ENCODE results near the gene DLEC1.

Gene DLEC1

DNA sequence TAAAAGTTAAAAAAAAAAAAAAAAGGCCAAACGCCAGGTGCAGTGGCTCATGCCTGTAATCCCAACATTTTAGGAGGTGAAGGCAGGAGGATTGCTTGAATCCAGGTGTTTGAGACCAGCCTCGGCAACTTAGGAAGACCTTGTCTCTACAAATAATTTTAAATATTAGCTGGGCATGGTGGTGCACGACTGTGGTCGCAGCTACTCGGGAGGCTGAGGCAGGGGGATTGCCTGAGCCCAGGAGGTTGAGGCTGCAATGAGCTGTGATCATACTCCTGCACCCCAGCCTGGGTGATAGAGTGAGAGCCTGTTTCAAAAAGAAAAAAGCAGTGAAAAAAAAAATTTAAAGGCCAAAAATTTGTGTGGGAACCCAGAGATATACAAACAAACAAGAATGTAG, 2.7 kb upstream of the DLEC1 start:
- H3K4me3 ChIP-seq (ENCODE audit: insufficient read depth, low read depth, low read length): no peak overlapping the region
- H3K4me1 ChIP-seq (ENCODE audit: control insufficient read depth, insufficient read depth, low read length): peaks cover 7% of the 10 kb centered on the region
- WGBS, 2 experiments: 93 to 95% methylated on average over 5 of the region's 5 CpGs
- no peaks in the 10 kb centered on the region for H3K9me3 ChIP-seq (ENCODE audit: control insufficient read depth, low read length)
- peaks cover 50% of the 10 kb centered on the region for H3K27me3 ChIP-seq (ENCODE audit: control insufficient read depth, insufficient read depth, low read length, poor library complexity, severe bottlenecking)
- H3K27ac ChIP-seq (ENCODE audit: insufficient read depth, low read depth, low read length, poor library complexity, severe bottlenecking): no peak overlapping the region
- no peaks in the 10 kb centered on the region for H3K36me3 ChIP-seq (ENCODE audit: control insufficient read depth, insufficient read depth, low read length)

DNA sequence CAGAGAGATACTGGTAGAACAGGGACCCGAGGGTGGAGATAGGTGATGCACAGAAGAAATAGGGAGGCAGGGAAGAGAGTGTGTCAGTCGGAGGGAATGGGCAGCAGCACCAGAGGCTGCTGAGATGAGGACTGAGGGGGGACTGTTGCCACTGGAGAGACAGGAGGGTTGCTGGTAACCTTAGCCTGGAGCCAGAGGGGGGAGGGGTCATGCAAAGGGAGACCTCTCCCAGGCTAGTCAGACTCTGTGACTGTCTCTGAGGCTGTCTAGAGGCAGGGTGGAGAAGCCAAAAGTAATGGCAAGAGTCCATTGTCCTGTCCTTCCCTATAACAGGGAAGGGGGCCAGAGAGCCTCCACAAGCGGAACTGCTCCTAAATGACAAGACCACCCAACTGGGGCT, 2.1 kb upstream of the DLEC1 start:
- Histone ChIP-seq H3K4me1 (ENCODE audit: control insufficient read depth, insufficient read depth, low read length) (peaks cover 7% of the 10 kb centered on the region), H3K36me3 (ENCODE audit: control insufficient read depth, insufficient read depth, low read length) (no peaks in the 10 kb centered on the region), H3K4me3 (ENCODE audit: insufficient read depth, low read depth, low read length) (no peak overlapping the region), H3K27ac (ENCODE audit: insufficient read depth, low read depth, low read length, poor library complexity, severe bottlenecking) (no peak overlapping the region), H3K27me3 (ENCODE audit: control insufficient read depth, insufficient read depth, low read length, poor library complexity, severe bottlenecking) (peaks cover 45% of the 10 kb centered on the region), H3K9me3 (ENCODE audit: control insufficient read depth, low read length) (no peaks in the 10 kb centered on the region)
- 84 to 87% methylated on average over 3 of the region's 3 CpGs for WGBS, 2 experiments

DNA sequence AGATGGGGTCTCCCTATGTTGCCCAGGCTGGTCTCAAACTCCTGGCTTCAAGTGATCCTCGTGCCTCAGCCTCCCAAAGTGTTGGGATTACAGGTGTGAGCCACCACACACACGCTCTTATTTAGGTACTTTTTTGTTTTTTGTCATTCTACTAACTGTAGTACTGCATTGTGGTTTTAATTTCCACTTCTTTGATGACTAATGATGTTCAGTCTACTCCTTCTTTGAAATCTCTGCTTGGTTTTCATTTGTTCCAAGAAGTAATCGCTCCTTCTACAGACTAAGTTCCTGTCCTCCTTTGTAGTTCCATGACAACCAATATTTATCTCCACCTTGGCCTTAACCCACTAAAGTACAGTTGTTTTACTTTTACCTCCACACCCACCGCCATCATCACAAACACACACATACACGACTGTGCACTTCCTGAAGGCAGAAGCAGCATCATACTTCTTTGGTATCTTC, 529 bp upstream of the DLEC1 start:
- H3K4me3 ChIP-seq (ENCODE audit: insufficient read depth, low read depth, low read length): peak overlapping the region; percentile 60
- H3K27me3 ChIP-seq (ENCODE audit: control insufficient read depth, insufficient read depth, low read length, poor library complexity, severe bottlenecking): peaks cover 33% of the 10 kb centered on the region
- peaks cover 7% of the 10 kb centered on the region for H3K4me1 ChIP-seq (ENCODE audit: control insufficient read depth, insufficient read depth, low read length)
- 87 to 88% methylated on average over 5 of the region's 5 CpGs for WGBS, 2 experiments
- H3K36me3 ChIP-seq (ENCODE audit: control insufficient read depth, insufficient read depth, low read length): no peaks in the 10 kb centered on the region
- no peaks in the 10 kb centered on the region for H3K9me3 ChIP-seq (ENCODE audit: control insufficient read depth, low read length)
- no peak overlapping the region for H3K27ac ChIP-seq (ENCODE audit: insufficient read depth, low read depth, low read length, poor library complexity, severe bottlenecking)

DNA sequence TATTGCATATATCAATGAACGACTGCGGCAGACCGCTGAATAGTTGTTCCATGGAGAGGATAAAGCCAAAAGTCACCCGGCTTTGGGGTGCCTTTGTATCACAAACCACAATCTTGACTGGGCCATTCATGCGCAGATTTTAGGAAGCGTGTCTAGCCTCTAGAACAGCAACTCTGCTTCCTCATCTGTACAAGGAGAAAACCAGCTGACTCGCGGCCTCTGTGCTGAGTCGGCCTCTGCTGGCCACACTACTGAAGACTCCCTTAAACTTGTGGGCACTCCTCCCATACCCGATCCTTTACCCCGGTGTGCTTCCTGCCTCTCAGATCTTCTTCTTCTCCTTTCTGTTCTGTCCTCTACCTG, 872 bp downstream of the DLEC1 start:
- peaks cover 33% of the 10 kb centered on the region for H3K27me3 ChIP-seq (ENCODE audit: control insufficient read depth, insufficient read depth, low read length, poor library complexity, severe bottlenecking)
- H3K9me3 ChIP-seq (ENCODE audit: control insufficient read depth, low read length): no peaks in the 10 kb centered on the region
- WGBS, 2 experiments: 50 to 54% methylated on average over 11 of the region's 11 CpGs
- H3K4me3 ChIP-seq (ENCODE audit: insufficient read depth, low read depth, low read length): peak overlapping the region; percentile 60
- peaks cover 7% of the 10 kb centered on the region for H3K4me1 ChIP-seq (ENCODE audit: control insufficient read depth, insufficient read depth, low read length)
- no peaks in the 10 kb centered on the region for H3K36me3 ChIP-seq (ENCODE audit: control insufficient read depth, insufficient read depth, low read length)
- H3K27ac ChIP-seq (ENCODE audit: insufficient read depth, low read depth, low read length, poor library complexity, severe bottlenecking): no peak overlapping the region

DNA sequence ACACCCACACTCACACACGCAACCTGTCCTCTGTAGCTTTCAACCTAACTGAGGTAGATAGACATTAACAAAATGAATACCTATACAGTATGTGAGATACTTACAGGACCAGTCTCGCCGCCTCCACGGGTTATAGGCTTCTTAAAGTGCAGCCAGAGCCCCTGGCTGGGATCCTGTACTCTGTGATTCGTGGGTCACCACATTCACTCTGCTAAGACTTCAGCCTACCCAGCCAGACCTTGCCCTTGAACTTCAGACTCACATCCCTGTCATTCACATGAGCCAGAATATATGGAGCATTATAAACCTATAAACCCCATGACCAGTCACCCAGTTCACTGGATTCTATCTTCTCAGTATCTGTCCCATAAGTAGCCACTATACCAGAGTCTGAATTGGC, 1.4 kb downstream of the DLEC1 start:
- 88 to 95% methylated on average over 5 of the region's 5 CpGs for WGBS, 2 experiments
- Histone ChIP-seq H3K27me3 (ENCODE audit: control insufficient read depth, insufficient read depth, low read length, poor library complexity, severe bottlenecking) (peaks cover 33% of the 10 kb centered on the region), H3K9me3 (ENCODE audit: control insufficient read depth, low read length) (no peaks in the 10 kb centered on the region), H3K4me3 (ENCODE audit: insufficient read depth, low read depth, low read length) (no peak overlapping the region), H3K36me3 (ENCODE audit: control insufficient read depth, insufficient read depth, low read length) (no peaks in the 10 kb centered on the region), H3K27ac (ENCODE audit: insufficient read depth, low read depth, low read length, poor library complexity, severe bottlenecking) (no peak overlapping the region), H3K4me1 (ENCODE audit: control insufficient read depth, insufficient read depth, low read length) (peaks cover 7% of the 10 kb centered on the region)

DNA sequence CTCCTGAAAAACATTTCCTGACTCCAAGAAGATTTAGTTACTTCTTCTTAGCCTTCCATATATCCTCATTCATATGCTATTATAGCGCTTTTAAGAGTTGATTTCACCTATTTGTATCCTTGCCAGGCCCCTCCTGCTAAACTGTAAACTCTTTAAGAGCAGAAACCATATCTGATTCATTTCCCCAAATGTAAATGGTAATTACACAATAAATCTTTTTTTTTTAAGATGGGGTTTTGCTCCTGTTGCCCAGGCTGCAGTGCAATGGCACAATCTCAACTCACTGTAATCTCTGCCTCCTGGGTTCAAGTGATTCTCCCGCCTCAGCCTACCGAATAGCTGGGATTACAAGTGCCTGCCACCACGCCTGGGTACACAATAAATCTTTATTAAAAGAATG, 4.5 kb downstream of the DLEC1 start:
- 86 to 90% methylated on average over 4 of the region's 4 CpGs for WGBS, 2 experiments
- peaks cover 26% of the 10 kb centered on the region for H3K27me3 ChIP-seq (ENCODE audit: control insufficient read depth, insufficient read depth, low read length, poor library complexity, severe bottlenecking)

DNA sequence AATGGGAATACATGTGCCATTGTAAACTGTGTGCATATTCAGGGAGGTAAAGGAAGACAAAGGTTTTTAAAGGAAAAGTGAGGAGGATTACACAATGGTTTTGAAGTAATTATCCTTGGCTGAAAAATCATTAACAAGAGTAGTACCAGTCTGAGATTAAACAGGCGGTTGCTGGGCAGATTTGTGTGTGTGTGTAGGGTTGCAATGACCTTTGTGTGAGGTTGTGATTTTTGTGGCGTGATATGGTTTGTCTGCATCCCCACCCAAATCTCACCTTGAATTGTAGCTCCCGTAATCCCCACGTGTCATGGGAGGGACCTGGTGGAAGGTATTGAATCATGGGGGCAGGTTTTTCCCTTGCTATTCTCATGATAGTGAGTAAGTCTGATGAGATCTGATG, 7.0 kb downstream of the DLEC1 start:
- Histone ChIP-seq H3K27me3 (ENCODE audit: control insufficient read depth, insufficient read depth, low read length, poor library complexity, severe bottlenecking) (peaks cover under 1% of the 10 kb centered on the region), H3K27ac (ENCODE audit: insufficient read depth, low read depth, low read length, poor library complexity, severe bottlenecking) (no peak overlapping the region), H3K9me3 (ENCODE audit: control insufficient read depth, low read length) (no peaks in the 10 kb centered on the region), H3K4me3 (ENCODE audit: insufficient read depth, low read depth, low read length) (no peak overlapping the region), H3K36me3 (ENCODE audit: control insufficient read depth, insufficient read depth, low read length) (no peaks in the 10 kb centered on the region), H3K4me1 (ENCODE audit: control insufficient read depth, insufficient read depth, low read length) (no peaks in the 10 kb centered on the region)
- 91 to 93% methylated on average over 4 of the region's 4 CpGs for WGBS, 2 experiments

More for the DNA sequence above, 4.5 kb downstream of the DLEC1 start:
- no peak overlapping the region for H3K4me3 ChIP-seq (ENCODE audit: insufficient read depth, low read depth, low read length)
- no peak overlapping the region for H3K27ac ChIP-seq (ENCODE audit: insufficient read depth, low read depth, low read length, poor library complexity, severe bottlenecking)
- H3K4me1 ChIP-seq (ENCODE audit: control insufficient read depth, insufficient read depth, low read length): peaks cover 7% of the 10 kb centered on the region
- H3K9me3 ChIP-seq (ENCODE audit: control insufficient read depth, low read length): no peaks in the 10 kb centered on the region
- H3K36me3 ChIP-seq (ENCODE audit: control insufficient read depth, insufficient read depth, low read length): no peaks in the 10 kb centered on the region

DNA sequence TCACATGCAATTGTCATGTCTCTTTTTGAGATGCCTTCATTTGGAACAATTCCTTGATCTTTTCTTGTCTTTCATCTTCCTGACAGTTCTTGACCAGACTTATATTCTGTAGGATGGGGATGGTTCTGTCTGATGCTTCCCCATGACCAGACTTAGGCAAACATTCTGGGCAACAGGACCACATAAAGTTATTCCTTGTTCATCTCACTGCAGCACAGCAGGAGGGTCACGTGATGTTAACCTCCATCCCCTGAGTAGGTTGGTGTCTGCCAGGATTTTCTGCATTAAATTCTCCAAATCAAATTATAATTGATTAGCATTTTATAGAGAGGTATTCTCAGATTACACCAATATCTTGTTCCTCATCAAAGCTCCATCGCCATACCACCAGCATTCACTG, 7.8 kb downstream of the DLEC1 start:
- H3K4me1 ChIP-seq (ENCODE audit: control insufficient read depth, insufficient read depth, low read length): no peaks in the 10 kb centered on the region
- no peaks in the 10 kb centered on the region for H3K9me3 ChIP-seq (ENCODE audit: control insufficient read depth, low read length)
- H3K4me3 ChIP-seq (ENCODE audit: insufficient read depth, low read depth, low read length): no peak overlapping the region
- H3K36me3 ChIP-seq (ENCODE audit: control insufficient read depth, insufficient read depth, low read length): no peaks in the 10 kb centered on the region
- no peak overlapping the region for H3K27ac ChIP-seq (ENCODE audit: insufficient read depth, low read depth, low read length, poor library complexity, severe bottlenecking)
- WGBS, 2 experiments: 80 to 94% methylated on average over 1 to 2 of the region's 2 CpGs
- H3K27me3 ChIP-seq (ENCODE audit: control insufficient read depth, insufficient read depth, low read length, poor library complexity, severe bottlenecking): no peaks in the 10 kb centered on the region

DNA sequence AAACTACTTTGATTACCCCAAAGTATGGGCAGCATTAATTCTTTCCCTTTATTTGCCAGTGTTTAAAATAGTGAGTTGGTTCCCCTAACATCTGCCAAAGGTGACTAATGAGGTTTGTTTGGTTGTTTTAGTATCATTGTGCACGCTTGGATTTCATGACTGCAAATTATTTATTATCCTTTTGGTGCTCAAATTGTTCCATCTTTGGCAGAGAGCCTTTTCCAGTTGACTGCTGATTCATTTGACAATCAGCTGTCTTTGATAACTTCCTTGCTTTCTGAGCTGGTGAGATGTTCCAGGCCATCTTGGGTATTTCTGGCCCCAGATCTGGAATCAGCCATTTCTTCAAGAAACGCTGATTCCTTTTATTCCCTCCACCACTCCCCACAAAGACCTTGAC, 8.9 kb downstream of the DLEC1 start:
- Histone ChIP-seq H3K4me1 (ENCODE audit: control insufficient read depth, insufficient read depth, low read length) (no peaks in the 10 kb centered on the region), H3K27me3 (ENCODE audit: control insufficient read depth, insufficient read depth, low read length, poor library complexity, severe bottlenecking) (no peaks in the 10 kb centered on the region), H3K36me3 (ENCODE audit: control insufficient read depth, insufficient read depth, low read length) (no peaks in the 10 kb centered on the region), H3K9me3 (ENCODE audit: control insufficient read depth, low read length) (no peaks in the 10 kb centered on the region), H3K4me3 (ENCODE audit: insufficient read depth, low read depth, low read length) (no peak overlapping the region), H3K27ac (ENCODE audit: insufficient read depth, low read depth, low read length, poor library complexity, severe bottlenecking) (no peak overlapping the region)
- 90 to 92% methylated on average over 2 of the region's 2 CpGs for WGBS, 2 experiments

DNA sequence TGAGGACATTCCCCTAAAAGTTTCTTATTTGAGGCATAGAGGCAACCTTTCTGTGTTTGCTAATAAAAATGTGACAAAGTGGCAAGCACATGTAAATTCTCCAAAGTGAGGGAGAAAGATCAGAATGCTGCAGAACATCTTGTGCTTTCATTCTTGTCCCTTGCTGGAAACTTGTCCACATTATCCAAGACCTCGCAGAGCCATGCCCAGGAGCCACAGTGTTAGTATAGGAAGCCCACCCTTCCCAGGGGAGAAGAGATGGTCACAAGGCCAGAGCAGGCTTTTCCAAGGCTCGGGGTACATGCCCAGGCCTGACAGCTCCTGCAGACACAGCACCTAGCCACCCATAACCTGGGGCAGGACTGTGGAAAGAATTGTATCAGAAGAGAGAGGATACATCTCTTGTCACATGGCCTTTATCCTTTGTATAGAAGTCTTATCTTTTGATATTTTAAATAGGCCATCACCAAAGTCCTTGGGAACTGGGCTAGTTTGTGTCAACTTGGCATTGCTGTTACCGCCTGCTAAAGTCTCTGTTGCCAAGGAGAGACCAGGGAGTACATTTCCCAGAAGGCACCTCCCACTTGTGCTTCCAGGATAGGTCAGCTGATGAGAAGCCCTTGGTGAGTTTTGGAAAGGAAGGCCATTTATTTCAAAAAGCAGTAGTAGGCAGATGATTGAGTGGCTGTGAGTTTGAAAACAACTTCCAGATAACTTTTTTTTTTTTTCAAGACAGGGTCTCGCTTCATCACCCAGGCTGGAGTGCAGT, 10.5 kb downstream of the DLEC1 start:
- Histone ChIP-seq H3K36me3 (ENCODE audit: control insufficient read depth, insufficient read depth, low read length) (no peaks in the 10 kb centered on the region), H3K27me3 (ENCODE audit: control insufficient read depth, insufficient read depth, low read length, poor library complexity, severe bottlenecking) (no peaks in the 10 kb centered on the region), H3K4me1 (ENCODE audit: control insufficient read depth, insufficient read depth, low read length) (peaks cover 3% of the 10 kb centered on the region), H3K9me3 (ENCODE audit: control insufficient read depth, low read length) (no peaks in the 10 kb centered on the region), H3K4me3 (ENCODE audit: insufficient read depth, low read depth, low read length) (no peak overlapping the region), H3K27ac (ENCODE audit: insufficient read depth, low read depth, low read length, poor library complexity, severe bottlenecking) (no peak overlapping the region)
- WGBS, 2 experiments: 89 to 90% methylated on average over 4 of the region's 4 CpGs

Measured in ectodermal cell (in vitro differentiated cells).